Measurements from ENCODE around the gene TRMT1.
A peak's percentile ranks its signal among the peaks of the same experiment; 100 is the strongest.

Gene TRMT1

GRCh38 chr19:13101590-13102415, 14.7 kb downstream of the TRMT1 start:
- no peak for DNase-seq

GRCh38 chr19:13100841-13101589, 15.5 kb downstream of the TRMT1 start:
- DNase-seq, result no peak

GRCh38 chr19:13100031-13100588, 16.4 kb downstream of the TRMT1 start:
- peak; percentile 20 to 34 (median 27) for DNase-seq

- DNase-seq, result peak; percentile 41 to 75 (median 50)
Measured at GRCh38 chr19:13099073-13099999, 17.2 kb downstream of the TRMT1 start.

- peak in 1 of 4 experiments; percentile 16 for DNase-seq
Measured at GRCh38 chr19:13098277-13099072, 18.1 kb downstream of the TRMT1 start.

- no peak for DNase-seq
Measured at GRCh38 chr19:13097463-13098258, 18.9 kb downstream of the TRMT1 start.

GRCh38 chr19:13097033-13097462, 19.5 kb downstream of the TRMT1 start:
- no peak for DNase-seq

- no peak for DNase-seq
Measured at GRCh38 chr19:13095934-13096927, 20.3 kb downstream of the TRMT1 start.

GRCh38 chr19:13095393-13095784, 21.2 kb downstream of the TRMT1 start:
- DNase-seq, result no peak

GRCh38 chr19:13094771-13095392, 21.7 kb downstream of the TRMT1 start:
- no peak for DNase-seq

- DNase-seq, result no peak
Measured at GRCh38 chr19:13094106-13094504, 22.4 kb downstream of the TRMT1 start.

- peak; percentile 44 to 76 (median 67) for DNase-seq
Measured at GRCh38 chr19:13093407-13094105, 23.0 kb downstream of the TRMT1 start.

- no peak for DNase-seq
Measured at GRCh38 chr19:13092606-13093235, 23.8 kb downstream of the TRMT1 start.

GRCh38 chr19:13092158-13092543, 24.4 kb downstream of the TRMT1 start:
- no peak for DNase-seq

- no peak for DNase-seq
Measured at GRCh38 chr19:13091400-13092157, 25.0 kb downstream of the TRMT1 start.

- DNase-seq, result no peak
Measured at GRCh38 chr19:13090511-13091231, 25.9 kb downstream of the TRMT1 start.
